WI38 (cell line): Measurements from ENCODE around the gene MFAP3L.
"Not testable (repeated sequence)": the region's sequence is repeated elsewhere in the genome, so short reads cannot be mapped to it uniquely, and the experiment has no call there.

ENCODE experiments used
- H3K4me3 ChIP-seq: 2 replicates; pipeline ENCODE4 v1.5.1; 2011; ENCODE audit warnings: low read depth, mild to moderate bottlenecking, control low read depth, low read length
- CTCF ChIP-seq: IDR thresholded peaks from 2 replicates; pipeline ENCODE4 v1.5.1; 2012; ENCODE audit warnings: low read depth, mild to moderate bottlenecking, control low read depth, low read length

MFAP3L gene

GRCh38 chr4:170051402-170051801, 25.2 kb upstream of the MFAP3L start:
- H3K4me3 ChIP-seq, result no peak overlapping the region
- no peak for TF ChIP-seq CTCF

- TF ChIP-seq CTCF, result no peak
- no peak overlapping the region for H3K4me3 ChIP-seq
Measured at GRCh38 chr4:170049766-170050165, 23.6 kb upstream of the MFAP3L start.

GRCh38 chr4:170047771-170048354, 21.7 kb upstream of the MFAP3L start:
- TF ChIP-seq CTCF, result peak; percentile 53; the same call in 1 of the 2 replicates
- no peak overlapping the region for H3K4me3 ChIP-seq

- not testable (repeated sequence) for H3K4me3 ChIP-seq
Measured at GRCh38 chr4:170046156-170046555, 20.0 kb upstream of the MFAP3L start.

GRCh38 chr4:170040031-170040680, 14.0 kb upstream of the MFAP3L start:
- no peak for TF ChIP-seq CTCF
- no peak overlapping the region for H3K4me3 ChIP-seq

GRCh38 chr4:170038769-170039168, 12.6 kb upstream of the MFAP3L start:
- H3K4me3 ChIP-seq, result no peak overlapping the region
- no peak for TF ChIP-seq CTCF

- TF ChIP-seq CTCF, result no peak
- no peak overlapping the region for H3K4me3 ChIP-seq
Measured at GRCh38 chr4:170038232-170038631, 12.0 kb upstream of the MFAP3L start.

- no peak for TF ChIP-seq CTCF
- H3K4me3 ChIP-seq, result no peak overlapping the region
Measured at GRCh38 chr4:170037481-170037880, 11.3 kb upstream of the MFAP3L start.
